Loucy (cell line): Measurements from ENCODE around the gene COX7A2L.

Experiments
- H2AFZ ChIP-seq: fragments of 200-600 bp; sonication (generic); 2 replicates; pipeline ENCODE4 v1.6.0; 2016; ENCODE audit warnings: antibody characterized with exemption, mild to moderate bottlenecking, low read length, moderate library complexity
- H3F3A ChIP-seq: fragments of 200-600 bp; 2 replicates; pipeline ENCODE4 v1.6.0; 2016; ENCODE audit warnings: antibody characterized with exemption, low read depth, mild to moderate bottlenecking
- H3K27me3 ChIP-seq: fragments of 200-600 bp; sonication (generic); 2 replicates; pipeline ENCODE4 v1.6.1; 2014; ENCODE audit warnings: low read length, mild to moderate bottlenecking; ENCODE audit not compliant: insufficient read depth, poor library complexity, severe bottlenecking
- H3K36me3 ChIP-seq: fragments of 200-600 bp; sonication (generic); 2 replicates; pipeline ENCODE4 v1.6.1; 2016; ENCODE audit warnings: low read length; ENCODE audit not compliant: insufficient read depth
- H3K4me1 ChIP-seq: fragments of 200-600 bp; sonication (generic); 2 replicates; pipeline ENCODE4 v1.5.1; 2014; ENCODE audit warnings: low read length, mild to moderate bottlenecking; ENCODE audit not compliant: insufficient read depth, poor library complexity, severe bottlenecking
- H3K4me2 ChIP-seq: fragments of 200-600 bp; sonication (generic); 2 replicates; pipeline ENCODE4 v1.6.0; 2014; ENCODE audit warnings: antibody characterized with exemption, low read length, low read depth, mild to moderate bottlenecking; ENCODE audit not compliant: poor library complexity, severe bottlenecking
- H3K4me3 ChIP-seq: fragments of 200-600 bp; sonication (generic); 2 replicates; pipeline ENCODE4 v1.5.1; 2014; ENCODE audit warnings: low read length, mild to moderate bottlenecking, mixed read lengths; ENCODE audit not compliant: poor library complexity, severe bottlenecking
- H3K79me2 ChIP-seq: fragments of 200-600 bp; sonication (generic); 2 replicates; pipeline ENCODE4 v1.6.1; 2014; ENCODE audit warnings: low read length; ENCODE audit not compliant: insufficient read depth
- H3K9ac ChIP-seq: fragments of 200-600 bp; sonication (generic); 2 replicates; pipeline ENCODE4 v1.6.0; 2014; ENCODE audit warnings: mild to moderate bottlenecking, low read depth, low read length, moderate library complexity; ENCODE audit not compliant: poor library complexity, severe bottlenecking
- H3K9me2 ChIP-seq: fragments of 200-600 bp; sonication (generic); replicated peaks from 2 replicates; pipeline ENCODE4 v1.6.1; 2016; ENCODE audit warnings: low read depth, low read length, mixed read lengths
- H3K9me3 ChIP-seq: fragments of 200-600 bp; sonication (generic); 2 replicates; pipeline ENCODE4 v1.6.1; 2014; ENCODE audit warnings: mild to moderate bottlenecking, antibody characterized with exemption, low read length, low read depth; ENCODE audit not compliant: insufficient read depth
- H4K20me1 ChIP-seq: fragments of 200-600 bp; sonication (generic); 2 replicates; pipeline ENCODE4 v1.6.0; 2014; ENCODE audit warnings: antibody characterized with exemption, low read length, mild to moderate bottlenecking; ENCODE audit not compliant: insufficient read depth, poor library complexity, severe bottlenecking
- EZH2phosphoT487 ChIP-seq: fragments of 200-600 bp; IDR thresholded peaks from 2 replicates; pipeline ENCODE4 v1.6.1; 2018; ENCODE audit warnings: antibody characterized with exemption, mild to moderate bottlenecking, moderate library complexity, borderline replicate concordance
- TF ChIP-seq, protein P1 (sequence below): fragments of 200-600 bp; sonication (generic); conservative IDR thresholded peaks from 2 replicates; pipeline ENCODE4 v1.5.1; 2014; ENCODE audit warnings: mild to moderate bottlenecking, antibody characterized with exemption, low read length

COX7A2L gene

DNA sequence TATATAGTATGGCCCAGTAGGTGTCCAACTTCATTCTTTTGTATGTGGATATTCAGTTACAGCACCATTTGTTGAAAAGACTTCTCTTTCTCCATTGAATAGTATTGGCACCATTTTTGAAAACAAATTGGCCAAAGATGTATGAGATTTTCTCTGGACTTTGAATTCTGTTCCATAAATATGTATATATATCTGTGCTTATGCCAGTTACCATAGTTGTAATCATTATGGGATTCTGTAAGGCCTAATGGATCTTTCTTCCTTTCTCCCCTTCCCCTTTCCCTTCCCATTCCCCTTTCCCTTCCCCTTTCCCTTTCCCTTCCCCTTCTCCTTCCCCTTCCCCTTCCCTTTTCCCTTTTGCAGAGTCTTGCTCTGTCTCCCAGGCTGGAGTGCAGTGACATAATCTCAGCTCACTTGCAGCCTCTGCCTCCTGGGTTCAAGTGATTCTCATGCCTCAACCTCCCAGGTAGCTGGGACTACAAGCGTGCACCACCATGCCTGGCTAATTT lies 51.0 kb downstream of the COX7A2L start:
- no peaks in the 10 kb centered on the region for H3F3A ChIP-seq
- H3K79me2 ChIP-seq: no peaks in the 10 kb centered on the region
- H3K9me3 ChIP-seq: no peaks in the 10 kb centered on the region
- no peaks in the 10 kb centered on the region for H4K20me1 ChIP-seq
- no peaks in the 10 kb centered on the region for H3K27me3 ChIP-seq
- TF ChIP-seq, protein P1, sequence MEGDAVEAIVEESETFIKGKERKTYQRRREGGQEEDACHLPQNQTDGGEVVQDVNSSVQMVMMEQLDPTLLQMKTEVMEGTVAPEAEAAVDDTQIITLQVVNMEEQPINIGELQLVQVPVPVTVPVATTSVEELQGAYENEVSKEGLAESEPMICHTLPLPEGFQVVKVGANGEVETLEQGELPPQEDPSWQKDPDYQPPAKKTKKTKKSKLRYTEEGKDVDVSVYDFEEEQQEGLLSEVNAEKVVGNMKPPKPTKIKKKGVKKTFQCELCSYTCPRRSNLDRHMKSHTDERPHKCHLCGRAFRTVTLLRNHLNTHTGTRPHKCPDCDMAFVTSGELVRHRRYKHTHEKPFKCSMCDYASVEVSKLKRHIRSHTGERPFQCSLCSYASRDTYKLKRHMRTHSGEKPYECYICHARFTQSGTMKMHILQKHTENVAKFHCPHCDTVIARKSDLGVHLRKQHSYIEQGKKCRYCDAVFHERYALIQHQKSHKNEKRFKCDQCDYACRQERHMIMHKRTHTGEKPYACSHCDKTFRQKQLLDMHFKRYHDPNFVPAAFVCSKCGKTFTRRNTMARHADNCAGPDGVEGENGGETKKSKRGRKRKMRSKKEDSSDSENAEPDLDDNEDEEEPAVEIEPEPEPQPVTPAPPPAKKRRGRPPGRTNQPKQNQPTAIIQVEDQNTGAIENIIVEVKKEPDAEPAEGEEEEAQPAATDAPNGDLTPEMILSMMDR: no peak
- TF ChIP-seq EZH2phosphoT487: no peak
- H2AFZ ChIP-seq: no peak overlapping the region
- H3K4me1 ChIP-seq: peaks cover 8% of the 10 kb centered on the region
- H3K9ac ChIP-seq: no peak overlapping the region
- H3K36me3 ChIP-seq: peaks cover 5% of the 10 kb centered on the region; the same call in 1 of the 2 replicates
- H3K4me2 ChIP-seq: no peak overlapping the region
- no peaks in the 10 kb centered on the region for H3K9me2 ChIP-seq
- no peak overlapping the region for H3K4me3 ChIP-seq

DNA sequence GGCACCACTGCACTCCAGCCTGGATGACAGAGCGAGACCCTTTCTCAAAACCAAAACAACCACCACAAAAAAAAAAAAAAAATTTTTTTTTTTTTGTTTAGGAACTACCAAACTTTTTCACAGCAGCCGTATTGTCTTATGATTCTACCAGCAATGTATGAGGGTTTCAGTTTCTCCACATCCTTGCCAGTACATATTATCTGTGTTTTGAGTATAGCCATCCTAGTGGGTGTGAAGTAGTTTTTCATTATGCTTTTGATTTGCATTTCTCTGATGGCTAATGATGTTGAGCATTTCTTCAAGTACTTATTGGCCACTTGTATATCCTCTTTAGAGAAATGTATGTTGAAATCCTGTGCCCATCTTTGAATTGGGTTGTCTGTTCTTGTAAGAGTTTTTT lies 51.7 kb downstream of the COX7A2L start:
- no peaks in the 10 kb centered on the region for H3K9me3 ChIP-seq
- no peak overlapping the region for H3K4me2 ChIP-seq
- no peaks in the 10 kb centered on the region for H3K27me3 ChIP-seq
- H3K79me2 ChIP-seq: no peaks in the 10 kb centered on the region
- no peak for TF ChIP-seq EZH2phosphoT487
- TF ChIP-seq, protein P1: no peak
- H4K20me1 ChIP-seq: no peaks in the 10 kb centered on the region
- no peaks in the 10 kb centered on the region for H3F3A ChIP-seq
- no peak overlapping the region for H3K9ac ChIP-seq
- no peak overlapping the region for H2AFZ ChIP-seq
- peaks cover 8% of the 10 kb centered on the region; the same call in 1 of the 2 replicates for H3K36me3 ChIP-seq
- H3K4me3 ChIP-seq: no peak overlapping the region
- peaks cover 8% of the 10 kb centered on the region for H3K4me1 ChIP-seq
- no peaks in the 10 kb centered on the region for H3K9me2 ChIP-seq

DNA sequence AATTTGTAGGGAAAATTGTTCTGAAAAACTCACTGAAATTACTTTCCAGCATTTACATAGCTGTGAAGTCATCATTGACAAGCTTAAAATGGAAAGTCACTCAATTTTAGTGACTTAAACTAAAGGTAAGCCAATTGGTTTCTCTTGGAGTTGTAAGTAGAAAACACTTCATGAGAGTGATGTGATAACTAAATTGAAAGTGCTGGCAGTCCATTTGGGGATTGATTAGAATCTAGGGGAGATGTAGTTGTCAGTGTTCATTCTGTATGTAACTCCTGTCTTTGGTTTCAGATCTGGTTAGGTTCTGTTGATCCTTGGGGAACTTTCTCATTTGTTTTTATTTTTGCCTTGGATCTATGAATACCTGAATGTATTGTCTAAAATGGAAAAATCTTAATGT lies 53.8 kb downstream of the COX7A2L start:
- TF ChIP-seq, protein P1: no peak
- no peak for TF ChIP-seq EZH2phosphoT487
- no peak overlapping the region for H3K4me2 ChIP-seq
- H3K36me3 ChIP-seq: peaks cover 23% of the 10 kb centered on the region; the same call in 1 of the 2 replicates
- H3K79me2 ChIP-seq: no peaks in the 10 kb centered on the region
- H2AFZ ChIP-seq: no peak overlapping the region
- H4K20me1 ChIP-seq: no peaks in the 10 kb centered on the region
- H3K27me3 ChIP-seq: no peaks in the 10 kb centered on the region
- H3K4me1 ChIP-seq: peaks cover 8% of the 10 kb centered on the region
- no peaks in the 10 kb centered on the region for H3F3A ChIP-seq
- H3K9ac ChIP-seq: no peak overlapping the region
- H3K9me3 ChIP-seq: no peaks in the 10 kb centered on the region
- no peaks in the 10 kb centered on the region for H3K9me2 ChIP-seq
- H3K4me3 ChIP-seq: no peak overlapping the region
